NCI-H1092 treated with DMSO at 0.1 percent for 48 hours (cell line): ENCODE results near the gene TXNDC16.
"Not testable (repeated sequence)": the region's sequence is repeated elsewhere in the genome, so short reads cannot be mapped to it uniquely, and the experiment has no call there.

Source experiments
- DNase-seq: peaks from one replicate; lab custom pipeline; 2025; lab: John Stamatoyannopoulos, UW

Gene TXNDC16

DNA sequence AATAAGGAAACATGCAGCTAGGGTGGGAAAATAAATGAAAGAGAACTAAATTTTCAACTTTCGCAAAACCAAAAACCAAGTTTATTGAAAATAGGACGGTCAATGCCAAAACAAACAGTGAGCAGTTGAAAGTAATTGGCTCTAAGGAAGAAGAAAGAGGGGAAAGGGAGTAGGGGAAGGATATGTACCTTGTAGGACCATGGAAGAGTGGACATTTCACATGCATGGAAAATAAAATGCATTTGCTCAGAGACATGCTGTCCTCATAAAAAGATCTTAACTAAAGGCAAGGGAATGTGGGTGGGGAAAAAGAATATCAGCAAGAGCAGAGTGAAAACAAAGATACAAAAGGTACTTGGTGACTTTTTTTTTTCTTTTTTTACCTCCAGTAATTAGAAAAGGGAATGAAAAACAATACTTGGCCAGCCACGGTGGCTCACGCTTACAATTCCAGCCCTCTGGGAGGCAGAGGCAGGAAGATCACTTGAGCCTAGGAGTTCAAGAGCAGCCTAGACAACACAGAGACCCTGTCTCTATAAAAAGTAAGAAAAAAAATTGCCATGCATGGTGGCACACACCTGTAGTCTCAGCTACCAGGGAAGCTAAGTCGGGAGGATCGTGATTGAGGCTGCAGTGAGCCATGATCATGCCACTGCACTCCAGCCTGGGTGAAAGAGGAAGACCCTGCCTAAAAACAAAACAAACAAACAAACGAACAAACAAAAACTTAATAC, 6.6 kb downstream of the TXNDC16 start:
- no peak for DNase-seq

DNA sequence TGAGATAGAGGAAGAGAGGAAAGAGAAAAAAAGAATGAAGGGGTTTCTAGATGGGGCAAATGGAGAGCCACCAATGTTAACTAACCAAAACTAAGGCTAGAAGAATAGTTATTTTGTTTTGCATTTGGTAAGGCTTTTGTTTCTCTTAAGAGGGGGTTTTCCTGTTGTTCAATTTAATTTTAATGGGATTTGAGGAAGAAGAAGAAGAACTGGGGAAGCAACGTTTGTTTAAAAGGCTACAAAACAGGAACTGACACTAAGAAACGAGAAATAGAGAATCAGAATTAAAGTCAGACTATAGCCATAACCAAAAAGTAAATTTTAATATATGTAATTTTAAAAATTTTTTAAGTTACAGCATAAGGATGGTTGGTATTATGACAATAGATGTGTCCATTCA, 13.7 kb downstream of the TXNDC16 start:
- DNase-seq, result no peak

DNA sequence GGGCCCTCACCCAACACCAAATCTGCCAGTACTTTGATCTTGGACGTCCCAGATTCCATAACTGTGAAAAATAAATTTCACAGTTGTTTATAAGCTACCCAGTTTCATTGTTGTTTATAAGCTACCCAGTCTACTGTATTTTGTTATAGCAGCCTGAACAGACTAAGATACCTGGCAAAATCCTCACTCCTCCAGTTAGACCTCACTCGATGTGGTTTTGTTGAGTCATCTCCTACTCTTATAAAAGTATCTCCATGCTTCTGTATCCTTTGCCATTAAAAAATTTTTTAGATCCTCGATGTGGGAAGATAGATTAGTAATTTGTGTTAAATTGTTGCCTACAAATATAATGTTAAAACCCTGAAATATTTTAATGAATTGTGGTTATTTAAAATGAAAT, 16.0 kb downstream of the TXNDC16 start:
- DNase-seq, result no peak

DNA sequence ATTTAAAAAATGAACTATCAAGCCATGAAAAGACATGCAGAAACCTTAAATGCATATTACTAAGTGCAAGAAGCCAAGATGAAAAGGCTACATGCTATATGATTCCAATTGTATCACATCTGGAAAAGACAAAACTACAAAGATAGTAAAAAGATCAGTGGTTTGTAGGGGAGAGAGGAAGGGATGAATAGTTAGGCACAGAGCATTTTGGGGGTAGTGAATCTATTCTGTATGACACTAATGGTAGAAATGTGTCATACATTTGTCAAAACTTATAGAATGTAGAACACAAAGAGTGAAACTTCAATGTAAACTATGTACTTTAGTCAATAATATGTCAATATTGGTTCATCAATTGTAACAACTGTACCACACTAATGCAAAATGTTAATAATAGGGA, 20.8 kb downstream of the TXNDC16 start:
- no peak for DNase-seq

DNA sequence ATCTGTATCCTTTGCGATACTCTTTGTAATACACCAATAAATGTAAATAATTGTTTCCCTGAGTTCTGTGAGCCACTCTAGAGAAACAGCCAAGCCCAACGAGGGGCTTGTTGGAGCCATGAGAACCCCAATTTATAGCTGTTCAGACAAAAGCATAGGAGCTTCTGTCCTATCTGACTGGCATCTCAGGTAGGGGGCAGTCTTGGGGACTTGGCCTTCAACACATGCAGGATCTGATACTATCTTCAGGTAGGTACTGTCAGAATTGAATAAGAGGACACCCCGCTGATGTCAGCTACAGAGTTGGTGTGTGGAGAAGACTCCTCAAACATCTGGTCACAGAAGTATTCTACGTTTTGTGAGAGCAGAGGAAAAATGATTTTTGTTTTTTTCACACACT, 25.3 kb downstream of the TXNDC16 start:
- no peak for DNase-seq

DNA sequence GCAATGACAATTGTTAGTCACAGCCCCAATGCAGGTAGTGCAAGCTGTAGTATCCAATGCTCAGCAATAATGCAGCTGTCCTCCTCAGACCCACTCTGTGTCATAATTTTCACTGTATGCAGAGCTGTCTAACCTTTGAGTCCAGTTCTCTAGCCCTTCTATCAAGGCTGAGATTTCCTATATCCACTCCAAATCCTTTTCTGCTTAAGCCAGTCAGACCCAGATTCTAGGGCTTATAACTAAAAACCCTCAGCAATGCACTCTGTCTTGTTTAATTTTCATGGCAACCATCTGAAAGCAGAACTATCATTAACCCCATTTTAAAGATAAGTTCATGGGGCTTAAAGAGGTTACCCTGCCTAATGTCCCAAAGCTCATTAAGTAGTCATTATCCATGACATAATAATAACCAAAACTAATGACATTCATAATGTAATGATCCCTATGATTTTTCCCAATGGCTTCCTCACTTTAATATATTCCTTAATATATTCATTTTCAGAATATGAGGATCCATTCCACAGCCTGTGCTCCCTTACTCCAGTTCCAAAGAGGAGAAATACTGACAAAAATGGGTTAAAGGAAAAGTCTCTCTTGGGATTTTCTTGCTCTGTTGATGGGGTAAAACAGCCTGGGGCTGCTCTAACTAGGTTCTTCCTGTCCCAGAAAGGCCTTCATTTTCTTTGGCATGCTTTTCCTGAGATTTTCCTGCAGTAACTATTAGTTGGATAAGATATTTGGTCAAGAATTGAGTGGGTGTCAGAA, 29.5 kb downstream of the TXNDC16 start:
- no peak for DNase-seq

DNA sequence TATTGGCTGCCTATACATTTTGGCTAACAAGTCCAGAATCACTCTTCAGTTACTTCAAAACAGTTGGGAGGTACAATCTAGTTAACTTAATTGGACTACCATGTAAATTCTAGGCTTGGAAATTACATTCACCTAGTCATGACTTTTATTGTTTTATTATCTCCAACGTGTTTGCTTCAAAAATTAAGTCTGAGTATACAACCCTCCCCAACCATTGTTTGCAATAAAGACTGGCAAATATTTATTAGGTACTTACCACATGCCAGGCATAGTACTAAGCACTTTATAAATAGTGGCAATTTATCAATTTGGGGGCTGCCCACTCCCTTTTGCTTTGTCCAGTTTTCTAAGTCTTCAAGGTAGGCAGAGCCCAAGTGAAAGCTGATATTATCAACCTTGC, 30.3 kb downstream of the TXNDC16 start:
- DNase-seq, result no peak

DNA sequence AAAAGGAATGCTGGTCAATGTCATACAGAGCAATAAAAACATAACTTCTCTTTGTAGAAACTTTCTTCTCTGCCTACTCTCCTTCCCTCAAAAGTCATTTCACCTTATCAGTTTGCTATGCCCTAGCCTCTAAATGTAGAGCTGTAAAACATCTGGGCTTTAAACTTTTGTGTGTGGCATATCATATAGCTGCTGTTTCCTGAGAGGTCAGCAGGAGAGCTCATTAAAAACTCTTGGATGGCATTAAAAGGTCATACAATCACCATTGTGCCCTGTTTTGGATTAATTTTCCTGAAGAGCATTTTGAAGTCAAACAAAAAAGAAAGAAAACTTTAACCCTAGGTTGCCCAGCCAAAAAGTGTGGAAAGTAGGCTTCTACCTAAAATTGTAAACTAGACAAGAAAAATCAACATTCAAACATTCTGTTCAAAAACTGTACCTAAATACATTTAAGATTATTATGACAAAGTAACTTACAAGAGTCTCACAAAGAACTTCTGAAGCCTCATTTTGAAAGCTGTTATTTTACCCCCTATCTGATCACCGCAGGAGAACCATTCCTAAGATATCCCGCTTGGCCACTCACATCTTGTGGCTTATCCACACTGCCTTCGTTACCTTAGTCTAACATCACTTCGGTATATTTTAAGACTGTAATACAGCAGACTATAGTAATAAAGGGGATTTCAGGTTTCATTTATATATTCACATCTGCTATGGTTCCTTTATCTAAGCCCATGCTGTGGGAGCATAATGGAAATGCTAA, 38.1 kb downstream of the TXNDC16 start:
- no peak for DNase-seq

DNA sequence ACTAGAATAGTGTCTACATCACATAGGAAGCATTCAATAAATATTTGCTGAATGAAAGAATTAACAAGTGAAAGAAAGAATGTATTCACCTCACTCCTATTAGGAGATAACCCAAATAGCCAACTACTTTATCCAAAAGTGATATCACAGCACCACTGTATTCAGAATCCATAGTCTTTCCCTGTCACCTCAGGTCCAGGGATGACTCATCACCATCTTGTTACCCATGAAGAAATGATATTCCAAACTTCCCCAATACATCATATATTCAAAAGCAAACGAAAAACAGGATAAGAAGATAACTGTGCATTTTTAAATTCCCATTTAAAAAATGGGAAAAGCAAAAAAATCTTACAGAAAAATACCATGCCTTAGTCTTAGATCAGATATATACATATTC, 39.1 kb downstream of the TXNDC16 start:
- DNase-seq, result no peak

DNA sequence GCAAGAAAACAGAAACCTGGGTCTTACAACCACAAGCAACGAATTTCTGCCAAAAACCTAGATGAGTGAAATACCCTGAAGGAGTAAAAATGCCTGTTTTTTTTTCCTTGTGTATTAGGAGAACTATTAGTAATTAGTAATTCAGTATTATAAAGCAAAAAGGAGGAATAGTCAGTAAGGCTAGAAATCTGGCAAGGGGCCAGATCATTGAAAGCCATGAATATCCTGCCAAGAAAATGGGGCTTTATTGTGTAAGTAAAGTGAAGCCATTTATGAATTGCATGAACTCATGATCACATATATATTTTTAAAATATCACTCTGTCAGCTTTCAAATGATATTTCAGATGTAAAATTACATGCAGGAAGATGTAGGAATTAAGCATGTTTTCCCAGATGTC, 57.9 kb downstream of the TXNDC16 start:
- DNase-seq, result no peak

DNA sequence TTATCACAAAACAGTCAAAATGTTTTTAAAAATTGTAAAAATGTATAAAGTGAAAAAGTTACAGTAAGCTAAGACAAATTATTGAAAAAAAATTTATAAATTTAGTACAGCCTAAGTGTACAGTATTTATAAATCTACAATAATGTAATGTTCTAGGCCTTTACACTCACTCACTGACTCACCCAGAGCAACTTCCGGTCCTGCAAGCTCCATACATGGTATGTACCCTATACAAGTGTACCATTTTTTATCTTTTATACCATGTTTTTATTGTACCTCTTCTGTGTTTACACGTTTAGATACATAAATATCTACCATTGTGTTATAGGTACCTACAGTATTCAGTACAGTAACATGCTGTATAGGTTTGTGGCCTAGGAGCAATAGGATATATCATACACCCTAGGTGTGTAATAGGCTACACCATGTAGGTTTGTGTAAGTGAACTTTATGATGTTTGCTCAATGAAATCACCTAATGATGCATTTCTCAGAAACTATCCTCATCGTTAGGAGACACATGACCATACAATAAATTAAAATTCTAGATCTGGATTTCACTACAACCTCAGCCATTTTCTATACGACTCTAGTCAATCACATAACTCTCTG, 66.8 kb downstream of the TXNDC16 start:
- no peak for DNase-seq

DNA sequence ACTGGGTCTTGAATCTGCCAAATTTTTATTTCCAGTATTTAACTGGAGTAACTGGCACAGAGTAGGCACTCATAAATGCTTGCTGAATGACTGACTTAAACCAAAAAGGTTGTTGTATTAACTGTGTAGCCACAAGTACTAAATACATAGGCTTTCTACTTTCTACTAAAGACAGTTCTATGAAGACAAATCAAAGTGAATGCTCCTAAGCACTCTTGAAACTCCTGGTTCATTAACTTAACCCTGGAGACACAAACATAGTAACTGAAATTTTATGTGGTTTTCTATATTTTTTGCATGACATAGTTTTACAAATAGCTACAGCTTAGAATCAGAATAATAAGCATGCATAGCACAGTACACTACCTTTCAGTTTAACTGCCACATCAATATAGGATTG, 70.4 kb downstream of the TXNDC16 start:
- no peak for DNase-seq

DNA sequence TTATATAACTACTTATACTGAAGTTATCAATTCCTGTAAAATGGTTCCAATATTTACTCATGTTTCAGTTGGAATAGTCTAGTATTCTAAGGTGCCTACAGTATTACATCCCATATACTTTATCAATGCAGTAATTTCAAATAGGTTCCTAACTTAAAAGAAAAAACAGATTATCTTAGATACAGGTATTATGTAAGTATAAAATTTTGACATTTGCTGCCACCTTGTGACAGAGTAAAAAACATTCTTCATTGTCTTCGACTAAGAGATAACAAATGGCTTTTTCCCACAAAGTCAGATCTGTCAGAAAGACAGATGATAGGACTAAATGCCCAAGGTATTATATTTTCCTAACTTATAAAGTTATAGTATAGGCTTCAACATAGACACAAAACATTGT, 78.7 kb downstream of the TXNDC16 start:
- peak; percentile 18 for DNase-seq

DNA sequence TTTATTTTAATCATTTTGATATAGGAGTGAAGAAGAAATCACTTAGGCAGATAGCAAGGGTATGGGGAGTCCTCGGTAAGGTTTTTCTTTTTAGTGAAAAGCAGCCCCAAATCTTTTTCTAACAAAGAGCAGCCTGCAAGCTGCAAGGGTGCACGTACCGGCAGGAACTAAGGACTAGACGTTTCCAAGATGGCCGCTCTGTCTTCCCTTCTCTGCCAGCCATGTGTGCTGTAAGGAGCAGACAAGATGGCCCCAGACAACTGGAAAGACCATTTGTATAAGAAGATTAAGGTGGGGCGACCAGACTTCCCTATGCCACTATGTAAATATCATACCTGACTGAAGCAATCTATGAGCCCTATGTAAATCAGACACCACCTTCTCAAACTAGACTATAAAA, 79.6 kb downstream of the TXNDC16 start:
- no peak for DNase-seq

DNA sequence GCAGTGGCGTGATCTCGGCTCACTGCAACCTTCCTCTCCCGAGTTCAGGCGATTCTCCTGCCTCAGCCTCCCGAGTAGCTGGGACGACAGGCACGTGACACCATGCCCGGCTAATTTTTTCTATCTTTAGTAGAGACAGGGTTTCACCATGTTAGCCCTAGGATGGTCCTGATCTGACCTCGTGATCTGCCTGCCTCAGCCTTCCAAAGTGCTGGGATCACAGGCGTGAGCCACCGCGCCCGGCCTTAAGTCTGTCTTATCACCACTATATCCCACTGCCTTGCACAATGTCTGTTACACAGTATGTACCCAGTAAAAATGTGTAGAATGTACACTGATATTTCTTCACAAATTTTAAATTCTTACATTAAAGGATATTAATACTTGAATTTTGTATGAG, 80.1 kb downstream of the TXNDC16 start:
- not testable (repeated sequence) for DNase-seq

DNA sequence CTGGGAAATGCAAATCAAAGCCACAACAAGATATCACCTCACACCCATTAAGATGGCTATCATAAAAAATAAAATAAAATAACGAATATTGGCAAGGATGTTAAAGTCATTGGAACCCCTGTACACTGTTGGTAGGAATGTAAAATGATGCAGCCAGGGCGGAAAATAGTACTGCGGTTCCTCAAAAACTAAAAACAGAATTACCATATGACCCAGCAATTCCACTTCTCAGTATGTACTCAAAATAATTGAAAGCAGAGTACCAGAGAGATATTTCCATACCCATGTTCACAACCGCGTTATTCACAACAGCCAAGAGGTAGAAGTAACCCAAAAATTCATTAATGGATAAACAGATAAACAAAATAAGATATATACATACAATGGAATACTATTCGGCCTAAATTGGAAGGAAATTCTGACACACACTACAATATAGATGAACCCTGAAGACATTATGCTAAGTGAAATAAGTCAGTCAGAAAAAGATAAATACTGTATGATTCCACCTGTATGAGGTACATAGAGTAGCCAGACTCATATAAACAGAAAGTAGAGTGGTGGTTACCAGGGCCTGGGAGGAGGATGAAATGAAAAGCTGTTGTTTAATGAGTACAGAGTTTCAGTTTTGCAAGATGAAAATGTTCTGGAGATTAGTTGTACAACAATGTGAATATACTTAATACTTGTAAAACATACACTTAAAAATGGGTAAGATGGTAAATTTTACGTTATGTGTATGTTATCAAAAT, 84.6 kb downstream of the TXNDC16 start:
- DNase-seq, result no peak

DNA sequence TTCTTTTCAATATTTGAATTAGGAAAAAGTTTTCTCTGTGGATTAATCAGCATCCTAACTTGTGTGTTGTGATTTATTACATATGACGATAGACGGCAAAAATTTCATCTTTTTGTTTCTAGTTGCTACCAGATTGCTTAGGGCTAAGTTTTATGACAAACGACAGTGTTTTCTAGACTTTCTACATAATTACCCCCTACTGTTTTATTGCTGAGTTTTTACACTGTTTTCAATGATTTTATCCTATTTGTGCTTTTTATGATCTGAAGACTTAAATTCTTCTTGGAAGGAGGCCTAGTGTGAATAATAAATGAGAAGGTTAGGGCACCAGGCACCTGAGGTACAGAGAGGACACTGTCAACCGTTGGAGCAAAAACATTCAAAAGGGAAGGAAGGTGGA, 88.1 kb downstream of the TXNDC16 start:
- no peak for DNase-seq

DNA sequence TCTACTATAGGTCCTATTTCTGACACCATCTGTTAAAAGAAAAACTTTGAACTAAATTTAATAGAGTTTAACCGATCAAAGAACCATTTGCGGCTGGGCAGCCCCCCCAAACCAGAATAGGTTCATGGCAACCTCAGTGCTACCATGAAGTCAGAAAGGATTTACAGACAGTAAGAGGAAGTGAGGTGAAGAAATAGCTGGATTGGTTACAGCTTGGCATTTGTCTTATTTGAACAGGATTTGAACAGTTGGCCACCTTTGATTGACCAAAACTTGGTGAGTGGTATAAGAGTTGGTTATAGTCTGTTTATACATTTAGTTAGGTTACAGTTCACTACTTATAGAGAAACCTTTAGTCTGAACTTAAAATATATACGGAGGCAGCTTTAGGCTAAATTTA, 88.9 kb downstream of the TXNDC16 start:
- no peak for DNase-seq

DNA sequence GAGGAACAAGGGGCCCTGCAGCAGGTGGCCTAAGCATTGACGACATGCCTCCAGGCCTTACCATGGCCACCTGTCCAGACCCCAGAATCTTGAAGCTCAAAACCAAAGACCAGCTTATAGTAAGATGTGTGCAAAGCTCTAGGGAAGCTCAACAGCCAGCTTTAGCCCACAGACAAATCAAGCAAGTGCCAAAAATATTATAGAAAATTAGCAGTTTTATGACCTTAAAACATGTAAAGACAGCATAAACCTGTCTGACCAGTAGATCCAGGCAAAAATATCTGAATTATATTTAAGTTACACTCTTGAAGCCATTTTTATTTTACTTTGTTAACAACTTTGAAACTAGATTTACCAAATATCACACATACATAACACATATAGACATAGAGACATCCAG, 90.6 kb downstream of the TXNDC16 start:
- no peak for DNase-seq

DNA sequence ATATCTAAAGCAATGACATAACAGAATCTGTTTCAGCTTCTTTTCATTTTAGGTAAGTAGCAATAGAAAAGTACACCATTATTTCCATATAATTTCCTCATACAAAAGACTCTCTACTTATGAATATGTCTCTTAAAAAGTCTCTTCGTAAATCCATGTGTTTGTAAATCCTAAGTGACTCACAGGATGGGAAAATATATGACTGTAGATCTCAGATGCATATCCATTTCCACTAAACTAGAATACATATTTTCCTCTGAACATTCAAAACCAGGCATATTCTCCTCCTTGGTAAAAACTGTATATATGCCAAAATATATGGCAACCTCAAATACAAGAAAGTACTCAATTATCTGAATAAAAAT, 93.6 kb downstream of the TXNDC16 start:
- DNase-seq, result no peak

DNA sequence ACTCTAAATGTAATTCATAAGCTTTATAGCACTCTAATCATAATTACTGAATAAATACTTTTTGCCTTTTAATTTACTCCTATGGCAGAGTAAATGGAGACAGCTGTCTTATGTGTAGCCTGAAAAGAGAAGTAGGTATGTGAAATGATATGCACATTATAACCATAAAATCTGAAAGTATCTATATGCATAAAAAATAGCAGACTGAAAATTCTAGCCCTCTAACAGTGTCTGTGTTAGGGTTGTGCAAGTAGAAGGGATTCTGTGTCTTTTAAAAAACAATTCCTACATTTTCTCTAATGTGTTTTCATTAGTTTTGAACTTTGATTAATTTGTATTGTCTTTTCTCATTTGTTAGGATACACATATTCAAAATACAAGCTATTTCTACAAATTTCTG, 94.9 kb downstream of the TXNDC16 start:
- no peak for DNase-seq
